Measurements from ENCODE around the gene GHRH.

Gene GHRH

DNA sequence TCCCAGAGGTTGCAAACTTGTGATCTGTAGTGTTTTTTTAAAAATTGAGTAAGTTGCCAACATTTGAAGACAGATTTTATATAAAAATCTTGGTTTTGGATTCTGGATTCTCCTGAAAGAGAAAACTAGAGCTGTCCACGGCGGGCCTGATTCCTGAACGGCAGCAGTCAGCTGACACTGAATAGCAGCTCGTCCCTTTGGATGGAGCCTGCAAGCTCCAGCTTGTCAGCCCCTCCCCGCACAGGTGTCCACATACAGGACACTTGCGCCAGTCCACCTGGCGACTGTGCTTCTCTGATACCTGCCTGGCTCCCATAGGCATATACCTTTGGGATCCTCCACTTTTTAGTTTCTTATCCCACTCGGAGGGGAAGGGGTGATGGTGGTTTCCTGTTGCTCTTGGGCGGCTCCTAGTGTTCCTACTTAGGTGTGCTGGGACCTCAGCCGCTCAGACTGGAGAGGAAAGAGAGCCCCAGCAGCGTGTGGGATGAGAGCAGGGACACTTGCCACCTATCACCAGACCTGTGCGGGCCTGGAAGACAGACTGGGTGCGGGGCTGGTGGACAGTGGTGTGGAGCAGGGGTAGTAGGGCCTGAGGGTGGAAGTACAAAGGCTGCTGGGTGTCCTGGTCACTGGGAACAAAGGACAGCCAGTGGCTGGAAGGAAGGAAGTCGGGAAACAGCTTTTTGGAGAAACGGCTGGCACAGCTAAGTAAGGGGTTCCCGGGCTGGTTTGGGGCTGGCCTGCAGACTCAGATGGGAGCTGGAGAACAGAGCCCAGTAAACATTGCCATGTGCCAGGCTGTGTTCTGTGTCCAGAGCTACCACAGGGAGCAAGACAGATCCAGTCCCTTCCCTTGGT is 18.3 kb downstream of the GHRH start:
- DNase-seq (ENCODE audit: insufficient read length, low spot score) = no peak
- FAIRE-seq = peak; percentile 71

- DNase-seq (ENCODE audit: insufficient read length, low spot score) = no peak
- FAIRE-seq = peak; percentile 82
Observed at GRCh38 chr20:37242503-37242902, 19.1 kb downstream of the GHRH start.

DNA sequence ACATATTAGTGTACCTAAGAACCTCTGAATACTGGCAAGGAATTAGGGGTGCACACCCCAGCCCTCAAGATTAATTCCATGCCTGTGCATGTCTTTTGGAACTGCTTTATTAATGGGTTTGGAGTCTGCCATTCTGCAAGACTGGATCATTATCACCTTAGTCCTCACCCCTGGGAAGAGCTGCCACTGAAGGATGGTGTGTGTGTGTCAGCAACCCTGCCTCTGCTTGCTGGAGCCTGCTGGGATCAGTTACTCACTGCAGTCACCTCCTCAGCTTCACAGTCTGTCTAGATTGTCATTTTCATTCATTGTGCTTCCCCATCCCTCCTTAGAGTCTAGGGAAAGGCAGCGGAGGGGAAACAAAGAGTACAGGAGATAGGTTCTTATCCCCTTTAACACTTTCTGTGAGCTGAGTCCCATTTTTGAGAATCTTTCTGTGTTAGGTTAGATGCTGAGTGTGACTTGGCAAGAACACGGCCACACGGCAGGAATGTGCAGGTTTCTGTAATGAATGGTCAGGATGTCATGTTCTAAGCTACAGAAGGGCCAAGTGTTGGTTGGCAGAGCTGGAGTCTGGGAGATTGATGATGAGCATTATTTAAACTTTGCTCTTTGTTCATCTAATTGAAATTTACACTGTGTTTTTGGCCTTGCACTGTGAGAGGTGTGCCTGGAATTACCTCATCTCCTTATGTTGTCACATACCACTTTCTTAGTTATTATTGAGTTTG is 21.1 kb downstream of the GHRH start:
- DNase-seq (ENCODE audit: insufficient read length, low spot score) (no peak), FAIRE-seq (peak; percentile 65)

DNA sequence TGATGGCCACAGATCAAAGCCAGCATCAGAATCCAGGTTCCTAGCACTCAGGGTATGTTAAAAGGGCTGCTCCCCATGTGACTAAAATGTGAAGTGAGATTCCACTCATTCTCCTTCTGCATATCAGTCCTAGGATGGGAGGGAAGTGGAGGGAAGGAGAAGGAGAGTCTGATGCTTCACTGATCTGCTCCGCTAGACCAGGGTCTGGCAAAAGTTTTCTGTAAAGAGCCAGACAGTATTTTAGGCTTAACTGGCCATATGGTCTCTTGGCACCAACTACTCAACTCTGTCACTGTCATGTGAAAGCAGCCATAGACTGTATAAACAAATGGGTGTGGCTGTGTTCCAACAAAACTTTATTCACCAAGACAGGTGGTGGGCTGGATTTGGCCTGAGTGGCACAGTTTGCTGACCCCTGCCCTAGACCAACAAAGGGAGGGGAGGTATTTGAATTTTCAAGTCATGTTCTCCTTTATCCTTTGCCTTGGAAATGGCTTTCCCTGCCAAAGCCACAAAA is 22.6 kb downstream of the GHRH start:
- DNase-seq (ENCODE audit: insufficient read length, low spot score) (no peak), FAIRE-seq (peak; percentile 77)

GRCh38 chr20:37238426-37238825 is 23.2 kb downstream of the GHRH start:
- FAIRE-seq (no peak), DNase-seq (ENCODE audit: insufficient read length, low spot score) (no peak)

DNA sequence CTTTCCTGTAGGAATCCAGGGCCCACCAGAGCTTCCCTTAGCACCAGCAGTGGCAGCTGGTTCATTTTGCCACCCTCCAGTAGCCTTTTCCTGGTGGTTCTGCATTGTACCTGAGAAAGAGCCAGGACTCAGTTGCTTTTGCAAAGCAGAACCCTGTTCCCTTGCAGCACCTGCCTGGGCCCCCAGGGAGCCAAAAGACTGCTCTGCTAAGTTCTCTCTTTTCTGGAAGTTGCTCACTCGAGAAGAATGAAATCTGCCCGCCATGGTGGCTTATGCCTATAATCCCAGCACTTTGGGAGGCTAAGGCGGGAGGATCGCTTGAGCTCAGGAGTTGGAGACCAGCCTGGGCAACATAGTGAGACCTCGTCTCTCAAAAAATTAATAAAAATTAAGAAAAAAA is 24.0 kb downstream of the GHRH start:
- FAIRE-seq = no peak
- no peak for DNase-seq (ENCODE audit: insufficient read length, low spot score)

DNA sequence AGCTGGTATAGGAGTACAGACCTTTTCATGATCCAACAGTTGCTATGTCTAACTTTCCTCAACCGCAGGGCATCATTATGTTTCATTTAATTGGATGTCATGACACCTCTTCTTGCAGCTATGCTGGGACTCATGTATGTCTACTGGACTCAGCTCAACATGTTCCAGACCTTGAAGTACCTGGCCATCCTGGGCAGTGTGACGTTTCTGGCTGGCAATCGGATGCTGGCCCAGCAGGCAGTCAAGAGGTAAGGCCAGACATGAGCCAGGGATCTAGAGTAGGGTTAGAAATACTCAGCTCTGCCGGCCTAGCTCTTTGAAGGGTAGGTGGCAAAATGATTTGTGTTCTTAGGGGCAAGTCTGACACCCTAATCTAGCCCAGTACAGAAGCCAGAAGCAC is 25.2 kb downstream of the GHRH start:
- peak; percentile 33 for FAIRE-seq
- DNase-seq (ENCODE audit: insufficient read length, low spot score) = no peak

GRCh38 chr20:37235065-37235464 is 26.5 kb downstream of the GHRH start:
- DNase-seq (ENCODE audit: insufficient read length, low spot score) = no peak

DNA sequence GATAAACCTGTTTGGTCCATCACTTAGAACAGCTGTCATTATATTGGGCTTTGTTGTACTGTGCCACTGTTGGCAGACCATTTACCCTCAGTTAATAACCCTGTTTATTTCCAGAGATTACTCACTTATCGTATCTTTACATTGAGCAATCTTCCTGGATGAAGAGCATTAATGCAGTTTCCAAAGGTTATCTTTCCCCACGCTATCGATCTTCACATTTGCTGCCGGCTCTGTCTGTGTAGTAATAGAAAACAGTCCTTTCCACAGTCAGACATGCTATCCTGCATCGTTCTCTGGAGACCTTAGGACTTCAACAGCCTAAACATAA is 27.4 kb downstream of the GHRH start:
- DNase-seq (ENCODE audit: insufficient read length, low spot score) = no peak
- FAIRE-seq = peak; percentile 76

More at GRCh38 chr20:37235065-37235464, 26.5 kb downstream of the GHRH start:
- FAIRE-seq = no peak

GRCh38 chr20:37233548-37234253 is 27.9 kb downstream of the GHRH start:
- DNase-seq (ENCODE audit: insufficient read length, low spot score) = no peak
- no peak for FAIRE-seq

DNA sequence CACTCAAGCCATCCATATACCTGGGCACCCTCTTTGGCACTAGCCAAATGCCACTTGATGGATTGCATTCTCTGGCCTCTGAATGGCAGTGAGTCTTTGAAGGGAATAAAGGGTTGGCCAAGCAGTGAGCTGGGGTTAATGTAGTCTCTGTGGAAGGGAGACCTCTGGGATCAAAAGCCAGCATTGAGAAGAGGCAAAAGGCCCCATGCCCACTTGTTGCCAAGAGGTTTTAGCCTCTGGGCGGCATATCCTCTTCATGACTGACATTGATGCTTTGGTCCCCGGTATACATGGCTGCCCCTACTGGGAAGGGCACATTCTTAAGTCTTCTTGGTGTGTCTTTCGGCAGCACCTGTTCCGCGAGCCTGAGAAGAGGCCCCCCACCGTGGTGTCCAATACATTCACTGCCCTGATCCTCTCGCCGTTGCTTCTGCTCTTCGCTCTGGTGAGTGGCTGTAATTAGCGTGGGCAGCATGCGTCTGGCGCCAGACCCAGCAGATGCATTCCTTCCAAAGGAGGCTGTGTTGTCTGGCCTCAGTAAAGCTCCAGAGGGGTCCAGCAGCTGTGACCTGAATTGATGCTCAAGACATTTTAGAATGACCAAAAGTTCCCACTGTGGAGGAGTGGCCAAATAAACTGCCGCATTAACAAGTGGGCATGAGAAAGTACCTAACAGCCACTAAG is 29.5 kb downstream of the GHRH start:
- no peak for DNase-seq (ENCODE audit: insufficient read length, low spot score)
- FAIRE-seq = no peak

DNA sequence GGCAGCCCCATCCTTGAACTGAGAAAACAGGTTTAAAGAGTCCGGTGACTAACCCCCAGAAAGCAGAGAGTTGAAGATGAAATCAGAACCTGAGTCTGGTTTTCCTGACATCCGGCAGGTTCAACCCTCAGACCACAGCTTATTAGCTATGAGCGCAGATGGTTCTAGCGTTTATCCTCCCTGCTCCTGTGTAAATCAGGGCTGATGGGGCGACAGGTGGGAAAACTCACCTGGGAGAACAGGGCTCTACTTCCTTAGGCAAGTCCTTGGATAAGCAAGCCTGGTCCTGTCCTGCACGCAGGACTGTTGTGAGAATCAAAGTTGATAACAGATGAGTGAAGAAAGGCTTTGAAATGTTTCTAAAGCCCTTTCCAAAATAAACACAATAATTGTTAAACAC is 31.4 kb downstream of the GHRH start:
- DNase-seq (ENCODE audit: insufficient read length, low spot score) (no peak), FAIRE-seq (peak; percentile 55)

DNA sequence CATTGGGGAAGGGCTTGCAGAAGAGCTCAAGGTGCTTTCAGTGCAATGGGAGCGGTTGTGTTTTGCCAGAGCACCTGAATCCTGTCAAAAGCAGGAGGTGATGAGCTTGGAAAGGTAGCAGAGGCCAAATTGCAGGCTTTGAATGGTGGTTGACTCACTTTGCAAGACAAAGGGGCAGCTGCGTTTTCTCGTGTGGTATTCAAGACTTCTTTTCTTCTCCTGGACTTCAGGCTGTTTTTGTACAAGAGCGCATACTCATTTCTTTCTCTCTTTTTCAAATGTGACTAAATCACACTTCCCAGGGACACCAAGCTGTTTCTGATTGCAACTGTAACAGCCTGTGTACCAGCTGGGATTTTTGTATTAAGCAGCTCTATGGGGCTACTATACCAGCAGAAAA is 32.3 kb downstream of the GHRH start:
- DNase-seq (ENCODE audit: insufficient read length, low spot score) (no peak), FAIRE-seq (no peak)

DNA sequence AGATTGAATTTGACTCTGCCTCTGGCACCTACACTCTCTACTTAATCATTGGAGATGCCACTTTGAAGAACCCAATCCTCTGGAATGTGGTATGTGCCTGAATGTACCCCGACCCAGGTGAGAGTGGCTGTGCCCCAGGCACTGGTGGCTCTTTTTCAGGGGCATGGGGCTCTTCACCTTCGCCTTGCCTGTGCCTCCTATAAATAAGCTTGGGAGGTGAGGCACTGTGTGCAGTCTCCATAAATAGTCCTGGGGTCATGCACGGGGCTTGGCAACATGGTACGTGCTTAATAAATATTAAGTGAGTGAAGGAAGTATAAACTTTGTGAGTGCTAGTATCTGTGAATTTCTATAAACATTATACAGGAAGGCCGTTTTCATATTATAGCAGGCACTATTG is 33.0 kb downstream of the GHRH start:
- FAIRE-seq = no peak

DNA sequence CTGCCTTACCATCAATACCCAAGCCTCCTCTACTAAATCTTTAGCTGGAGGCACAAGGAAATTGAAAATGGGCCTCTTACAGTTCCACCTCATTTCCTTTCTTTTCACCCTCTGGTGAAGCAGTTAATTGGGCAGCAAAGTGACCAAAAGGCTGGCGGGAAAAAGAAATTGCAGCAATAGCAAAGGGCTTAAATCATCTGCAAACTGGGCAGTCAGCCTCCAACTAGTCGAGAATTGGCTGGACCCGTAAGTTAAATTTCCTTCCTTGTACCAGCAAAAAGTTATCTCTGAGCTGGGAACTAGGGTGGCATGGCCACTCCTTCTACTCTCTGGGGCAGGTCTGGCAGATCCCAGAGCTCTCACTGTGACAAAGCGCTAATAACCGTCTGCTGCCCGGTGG is 33.5 kb downstream of the GHRH start:
- DNase-seq (ENCODE audit: insufficient read length, low spot score) = no peak
- no peak for FAIRE-seq

More for the DNA sequence above, 33.0 kb downstream of the GHRH start:
- no peak for DNase-seq (ENCODE audit: insufficient read length, low spot score)

- DNase-seq (ENCODE audit: insufficient read length, low spot score) (no peak), FAIRE-seq (no peak)
Observed at GRCh38 chr20:37226889-37227288, 34.7 kb downstream of the GHRH start.

DNA sequence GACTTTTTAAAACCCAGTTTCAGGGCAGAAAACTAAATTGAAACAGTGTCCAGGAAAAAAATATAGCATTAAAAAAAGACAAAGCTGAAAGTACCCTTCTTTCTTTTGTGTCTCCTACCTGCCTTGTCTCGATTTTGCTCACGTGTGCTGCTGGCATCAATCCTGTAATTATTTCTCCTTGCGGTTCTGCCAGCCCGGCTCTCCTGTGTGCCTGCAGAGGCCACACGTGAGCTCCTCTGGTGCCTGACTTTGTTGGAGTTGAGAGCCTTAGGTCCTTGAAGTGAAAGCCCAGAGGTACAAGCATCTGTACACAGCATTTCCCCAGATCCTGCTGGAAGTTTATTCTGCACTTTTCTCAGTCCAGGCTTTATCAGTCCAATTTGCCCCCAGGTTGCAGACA is 36.5 kb downstream of the GHRH start:
- no peak for DNase-seq (ENCODE audit: insufficient read length, low spot score)
- FAIRE-seq = no peak

GRCh38 chr20:37223053-37223452 is 38.6 kb downstream of the GHRH start:
- FAIRE-seq = peak; percentile 74
- DNase-seq (ENCODE audit: insufficient read length, low spot score) = no peak

DNA sequence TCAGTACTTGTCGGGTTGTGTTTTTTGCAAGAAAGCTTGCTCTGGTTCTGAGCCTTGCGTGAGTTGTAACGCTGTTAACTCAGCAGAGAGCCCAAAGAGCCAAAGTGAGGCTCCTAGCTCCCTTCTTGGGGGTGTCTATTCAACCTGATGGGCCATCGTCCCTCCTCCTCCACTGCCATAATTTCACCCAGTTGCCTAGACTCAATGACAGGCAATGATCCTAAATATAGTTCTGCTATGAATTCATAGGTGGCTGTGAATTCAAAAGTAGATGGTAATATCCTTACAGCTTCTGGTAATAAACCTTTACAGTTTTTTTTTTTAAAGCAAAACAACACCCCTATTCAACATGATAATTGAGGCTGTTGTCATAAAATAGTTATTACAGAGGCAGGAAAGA is 39.5 kb downstream of the GHRH start:
- FAIRE-seq (no peak), DNase-seq (ENCODE audit: insufficient read length, low spot score) (no peak)

GRCh38 chr20:37220731-37221130 is 40.9 kb downstream of the GHRH start:
- peak; percentile 38 for FAIRE-seq
- DNase-seq (ENCODE audit: insufficient read length, low spot score) = no peak

All from HTR-8/SVneo (cell line).